ENCODE data around the gene ZNF578.

DNA sequence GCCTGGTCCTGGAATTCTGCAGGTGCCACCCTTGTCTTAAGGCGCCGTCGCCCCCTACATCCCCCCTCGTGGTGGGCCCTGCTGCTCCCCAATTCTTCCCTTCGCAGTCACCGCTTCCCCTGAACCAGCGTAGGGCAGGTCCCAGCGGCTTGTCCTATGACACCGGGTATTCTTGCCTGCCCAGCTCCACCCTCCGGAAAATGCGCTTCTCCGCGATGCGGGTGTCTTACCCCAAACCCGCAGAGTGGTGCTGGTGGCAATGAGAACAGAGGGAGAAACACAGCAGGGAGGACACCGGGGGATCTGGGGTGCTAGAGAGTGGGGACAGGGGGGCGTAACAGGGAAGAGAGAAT is 83.1 kb downstream of the ZNF578 start:
- TF ChIP-seq, protein P1, sequence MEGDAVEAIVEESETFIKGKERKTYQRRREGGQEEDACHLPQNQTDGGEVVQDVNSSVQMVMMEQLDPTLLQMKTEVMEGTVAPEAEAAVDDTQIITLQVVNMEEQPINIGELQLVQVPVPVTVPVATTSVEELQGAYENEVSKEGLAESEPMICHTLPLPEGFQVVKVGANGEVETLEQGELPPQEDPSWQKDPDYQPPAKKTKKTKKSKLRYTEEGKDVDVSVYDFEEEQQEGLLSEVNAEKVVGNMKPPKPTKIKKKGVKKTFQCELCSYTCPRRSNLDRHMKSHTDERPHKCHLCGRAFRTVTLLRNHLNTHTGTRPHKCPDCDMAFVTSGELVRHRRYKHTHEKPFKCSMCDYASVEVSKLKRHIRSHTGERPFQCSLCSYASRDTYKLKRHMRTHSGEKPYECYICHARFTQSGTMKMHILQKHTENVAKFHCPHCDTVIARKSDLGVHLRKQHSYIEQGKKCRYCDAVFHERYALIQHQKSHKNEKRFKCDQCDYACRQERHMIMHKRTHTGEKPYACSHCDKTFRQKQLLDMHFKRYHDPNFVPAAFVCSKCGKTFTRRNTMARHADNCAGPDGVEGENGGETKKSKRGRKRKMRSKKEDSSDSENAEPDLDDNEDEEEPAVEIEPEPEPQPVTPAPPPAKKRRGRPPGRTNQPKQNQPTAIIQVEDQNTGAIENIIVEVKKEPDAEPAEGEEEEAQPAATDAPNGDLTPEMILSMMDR (IDR thresholded peaks at IDR 0.05; ENCODE audit: low read length), result no peak
- TF ChIP-seq EZH2 (optimal IDR thresholded peaks at IDR 0.05; ENCODE audit: low read depth, low read length) (no peak), EZH2phosphoT487 (IDR thresholded peaks at IDR 0.05; ENCODE audit: low read length) (no peak)

Data from MM.1S (cell line).